HCT116 (cell line): ENCODE results near the gene ALDH16A1.

Experiments used
- CEBPB ChIP-seq: IDR thresholded peaks from 2 replicates; pipeline ENCODE4 v1.6.1; 2012; ENCODE audit warnings: low read depth
- EZH2 ChIP-seq: fragments of 200-600 bp; sonication (generic); IDR thresholded peaks from 2 replicates; pipeline ENCODE4 v1.6.1; 2017; ENCODE audit warnings: antibody characterized with exemption, mixed run types
- EZH2phosphoT487 ChIP-seq: fragments of 200-600 bp; IDR thresholded peaks from 2 replicates; pipeline ENCODE4 v1.6.1; 2018; ENCODE audit warnings: antibody characterized with exemption, borderline replicate concordance
- POLR2A ChIP-seq: IDR thresholded peaks from 2 replicates; pipeline ENCODE4 v1.7.0; 2011; ENCODE audit warnings: borderline replicate concordance; ENCODE audit not compliant: insufficient read depth, insufficient read length; ENCODE audit errors: extremely low read depth
- SRF ChIP-seq: IDR thresholded peaks from 2 replicates; pipeline ENCODE4 v1.6.1; 2012; ENCODE audit warnings: low read depth
- TF ChIP-seq, protein P1 (sequence below), 3 experiments: fragments of 200-600 bp in 1 of 3; sonication (generic) in 1 of 3; IDR thresholded peaks in 2 of 3; conservative IDR thresholded peaks in 1 of 3; 2 replicates each; pipeline ENCODE4 v1.5.1; 2012 to 2017; ENCODE audit warnings: low read depth in 2 of 3, low read length in 2 of 3, antibody characterized with exemption in 1 of 3, borderline replicate concordance in 1 of 3, control low read depth in 1 of 3, mild to moderate bottlenecking in 1 of 3, mixed read lengths in 1 of 3, mixed run types in 1 of 3, moderate library complexity in 1 of 3; ENCODE audit not compliant: insufficient read depth in 1 of 3
- TF ChIP-seq, protein P2 (sequence below): IDR thresholded peaks from 2 replicates; pipeline ENCODE4 v1.6.1; 2012

DNA sequence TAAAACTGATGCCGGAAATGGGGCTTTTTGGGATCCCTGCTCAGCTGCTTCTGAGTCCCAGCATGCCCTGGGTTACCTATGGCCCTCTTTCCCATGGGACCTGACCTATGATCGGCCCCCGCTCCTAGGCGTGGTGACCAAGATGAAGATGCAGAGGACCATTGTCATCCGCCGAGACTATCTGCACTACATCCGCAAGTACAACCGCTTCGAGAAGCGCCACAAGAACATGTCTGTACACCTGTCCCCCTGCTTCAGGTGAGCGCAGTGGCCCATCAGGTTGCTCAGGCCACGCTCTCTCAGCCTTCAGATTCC, 44.7 kb downstream of the ALDH16A1 start:
- TF ChIP-seq CEBPB (no peak), EZH2 (no peak), SRF (no peak), EZH2phosphoT487 (no peak), POLR2A (no peak)
- TF ChIP-seq, protein P1, sequence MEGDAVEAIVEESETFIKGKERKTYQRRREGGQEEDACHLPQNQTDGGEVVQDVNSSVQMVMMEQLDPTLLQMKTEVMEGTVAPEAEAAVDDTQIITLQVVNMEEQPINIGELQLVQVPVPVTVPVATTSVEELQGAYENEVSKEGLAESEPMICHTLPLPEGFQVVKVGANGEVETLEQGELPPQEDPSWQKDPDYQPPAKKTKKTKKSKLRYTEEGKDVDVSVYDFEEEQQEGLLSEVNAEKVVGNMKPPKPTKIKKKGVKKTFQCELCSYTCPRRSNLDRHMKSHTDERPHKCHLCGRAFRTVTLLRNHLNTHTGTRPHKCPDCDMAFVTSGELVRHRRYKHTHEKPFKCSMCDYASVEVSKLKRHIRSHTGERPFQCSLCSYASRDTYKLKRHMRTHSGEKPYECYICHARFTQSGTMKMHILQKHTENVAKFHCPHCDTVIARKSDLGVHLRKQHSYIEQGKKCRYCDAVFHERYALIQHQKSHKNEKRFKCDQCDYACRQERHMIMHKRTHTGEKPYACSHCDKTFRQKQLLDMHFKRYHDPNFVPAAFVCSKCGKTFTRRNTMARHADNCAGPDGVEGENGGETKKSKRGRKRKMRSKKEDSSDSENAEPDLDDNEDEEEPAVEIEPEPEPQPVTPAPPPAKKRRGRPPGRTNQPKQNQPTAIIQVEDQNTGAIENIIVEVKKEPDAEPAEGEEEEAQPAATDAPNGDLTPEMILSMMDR (IDR thresholded peaks at IDR 0.05 in 2 of 3, conservative IDR thresholded peaks at IDR 0.05 in 1 of 3; ENCODE audit: borderline replicate concordance in 1 of 3, insufficient read depth in 1 of 3, low read depth in 2 of 3, low read length in 2 of 3), result no peak
- TF ChIP-seq, protein P2, sequence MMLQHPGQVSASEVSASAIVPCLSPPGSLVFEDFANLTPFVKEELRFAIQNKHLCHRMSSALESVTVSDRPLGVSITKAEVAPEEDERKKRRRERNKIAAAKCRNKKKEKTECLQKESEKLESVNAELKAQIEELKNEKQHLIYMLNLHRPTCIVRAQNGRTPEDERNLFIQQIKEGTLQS, result no peak
